OCI-M1 (cell line): Measurements from ENCODE around the gene EYA2.

Source experiments
- DNase-seq: peaks from one replicate; lab custom pipeline; 2025; lab: John Stamatoyannopoulos, UW

Gene EYA2

DNA sequence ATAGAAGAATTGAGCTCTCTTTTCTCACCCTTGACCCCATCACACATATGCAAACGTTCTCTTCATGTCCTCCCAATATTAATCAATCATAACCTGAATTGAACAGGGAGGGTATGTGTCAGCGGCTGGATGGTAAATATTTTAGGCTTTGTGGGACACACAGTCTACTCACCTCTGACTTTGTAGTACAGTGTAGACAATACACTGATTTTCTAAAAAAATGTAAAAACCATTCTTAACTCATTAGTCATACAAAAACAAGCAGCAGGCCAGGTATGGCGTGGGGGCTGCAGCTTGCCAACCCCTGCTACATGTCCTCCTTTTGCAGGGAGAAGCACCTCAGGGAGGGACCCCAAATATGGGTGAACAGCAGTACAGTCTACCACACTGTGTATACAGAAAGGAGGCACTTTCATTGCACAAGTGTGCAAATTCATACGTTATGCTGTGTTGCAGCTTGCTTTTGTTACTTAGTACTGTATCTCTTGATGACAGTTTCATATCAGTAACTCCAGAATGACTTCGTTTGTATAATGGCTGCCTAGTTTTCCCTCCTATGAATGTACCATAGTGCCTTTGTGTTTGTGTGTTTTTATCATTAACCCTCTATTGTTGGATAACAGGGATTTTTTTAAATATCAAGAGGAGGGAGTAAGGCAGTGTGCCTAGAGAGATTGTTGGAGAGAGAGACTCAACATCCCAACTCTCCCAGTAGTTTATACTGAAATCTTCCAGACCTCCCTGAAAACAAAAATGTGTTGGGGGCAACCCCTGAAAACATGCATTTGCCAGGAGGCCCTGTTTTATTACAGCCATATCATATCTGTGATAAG lies 247.5 kb downstream of the EYA2 start:
- no peak for DNase-seq

DNA sequence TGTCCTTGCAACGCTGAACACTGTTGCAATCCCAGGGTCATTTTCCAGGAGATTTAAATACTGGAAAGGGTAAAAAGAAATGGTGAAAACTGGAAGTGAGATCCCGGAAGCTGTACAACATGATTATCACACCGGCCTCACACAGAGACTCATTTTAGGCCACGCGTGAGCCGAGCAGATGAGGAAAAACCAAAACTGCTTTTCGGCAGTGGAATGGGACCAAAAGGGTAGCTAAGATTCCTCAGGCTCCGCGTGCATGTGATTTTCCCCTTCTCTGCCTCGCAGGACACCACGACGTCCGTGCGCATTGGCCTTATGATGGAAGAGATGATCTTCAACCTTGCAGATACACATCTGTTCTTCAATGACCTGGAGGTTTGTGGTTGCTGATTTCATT lies 248.1 kb downstream of the EYA2 start:
- no peak for DNase-seq

DNA sequence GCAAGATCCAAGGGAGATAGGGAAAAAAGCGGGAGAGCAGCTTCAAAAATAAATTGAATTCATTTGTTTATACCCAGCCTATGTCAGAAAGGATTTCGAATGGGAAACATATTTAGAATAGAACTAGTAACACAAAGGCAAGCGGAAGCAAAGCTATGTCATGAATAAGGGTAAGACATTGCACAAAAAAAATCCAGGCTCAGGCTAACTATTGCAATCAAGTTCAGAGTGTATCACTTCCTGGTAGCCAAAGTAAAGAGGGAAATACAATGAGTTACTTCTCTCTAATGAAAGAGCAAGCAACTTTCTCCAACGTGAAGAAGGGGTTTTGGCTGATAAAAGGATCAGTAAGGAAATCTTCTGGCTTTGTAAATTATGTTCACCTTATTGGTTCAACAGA lies 249.0 kb downstream of the EYA2 start:
- DNase-seq: no peak

DNA sequence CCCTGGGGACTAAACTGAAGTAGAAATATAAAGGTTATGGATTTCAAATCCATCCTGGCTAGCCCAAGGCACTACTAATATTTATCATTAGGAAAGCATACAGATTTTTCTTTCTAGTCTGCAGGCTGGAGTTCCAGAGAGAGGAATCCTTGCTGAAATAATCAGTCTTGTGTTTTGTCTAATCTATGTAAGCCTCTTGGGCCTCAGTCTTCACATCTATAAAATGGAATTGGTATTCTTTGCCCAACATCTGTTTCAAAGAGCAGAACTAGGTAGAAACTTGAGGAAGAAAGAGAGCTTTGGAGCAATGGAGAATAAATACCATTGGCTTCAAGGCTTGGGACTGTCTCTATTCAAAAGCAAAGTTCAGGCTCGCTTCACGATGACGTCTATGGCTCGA lies 249.8 kb downstream of the EYA2 start:
- DNase-seq: no peak

DNA sequence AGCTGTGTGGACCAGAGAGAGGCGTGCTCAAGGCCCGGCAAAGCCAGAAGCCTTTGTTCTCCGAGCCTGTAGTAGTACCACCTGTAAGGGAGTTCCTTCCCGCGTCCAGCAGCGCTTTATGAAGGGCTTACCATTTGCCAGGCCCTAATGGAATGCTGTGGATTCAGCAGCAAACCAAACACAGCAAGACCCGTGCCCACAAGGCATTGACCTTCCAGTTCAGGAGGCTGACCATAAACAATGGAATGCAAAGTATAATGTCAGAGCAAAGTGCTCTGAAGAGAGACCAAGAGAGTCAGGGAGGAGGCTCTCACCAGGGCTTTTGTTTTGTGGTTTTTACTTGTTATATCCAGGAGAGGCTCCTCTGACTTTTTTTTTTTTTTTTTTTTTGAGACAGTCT lies 252.0 kb downstream of the EYA2 start:
- DNase-seq: no peak

DNA sequence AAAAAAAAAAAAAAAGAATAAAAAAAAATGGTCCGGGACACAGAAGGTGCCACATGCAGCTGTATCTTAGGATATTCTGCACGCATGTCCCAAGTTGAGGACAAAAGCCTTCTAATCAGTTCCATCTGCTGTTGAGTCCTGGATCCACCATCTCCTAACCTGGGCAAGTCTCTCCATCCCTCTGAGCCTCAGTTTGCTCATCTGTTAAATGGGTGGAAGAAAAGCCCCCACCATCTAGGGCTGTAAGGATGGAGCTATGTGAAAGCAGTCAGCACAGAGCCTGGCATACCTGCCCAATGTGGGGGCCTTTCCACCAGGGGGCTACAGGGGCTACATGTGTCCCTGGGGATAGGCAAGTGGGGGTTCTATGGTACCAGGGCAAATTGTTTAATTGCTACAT lies 253.4 kb downstream of the EYA2 start:
- no peak for DNase-seq

DNA sequence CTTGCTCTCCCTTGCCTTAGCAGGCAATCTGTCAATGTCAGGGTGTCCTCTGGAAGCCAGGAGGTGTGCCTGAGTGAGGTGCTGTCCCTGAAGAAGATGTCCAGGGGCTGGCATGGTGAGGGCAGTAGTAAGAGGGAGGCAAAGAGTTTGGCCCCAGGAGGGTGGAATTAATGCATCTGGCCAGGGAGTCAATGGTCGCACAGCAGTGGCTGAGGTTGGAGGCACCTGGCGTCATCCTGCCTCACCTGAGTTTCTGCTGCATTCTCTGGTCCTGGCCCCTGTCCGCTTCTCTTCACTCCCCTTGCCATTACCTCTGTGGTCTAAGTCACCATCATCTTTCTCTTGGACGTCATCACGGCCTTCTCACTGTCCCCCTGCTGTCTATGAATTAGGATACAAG lies 255.3 kb downstream of the EYA2 start:
- no peak for DNase-seq

DNA sequence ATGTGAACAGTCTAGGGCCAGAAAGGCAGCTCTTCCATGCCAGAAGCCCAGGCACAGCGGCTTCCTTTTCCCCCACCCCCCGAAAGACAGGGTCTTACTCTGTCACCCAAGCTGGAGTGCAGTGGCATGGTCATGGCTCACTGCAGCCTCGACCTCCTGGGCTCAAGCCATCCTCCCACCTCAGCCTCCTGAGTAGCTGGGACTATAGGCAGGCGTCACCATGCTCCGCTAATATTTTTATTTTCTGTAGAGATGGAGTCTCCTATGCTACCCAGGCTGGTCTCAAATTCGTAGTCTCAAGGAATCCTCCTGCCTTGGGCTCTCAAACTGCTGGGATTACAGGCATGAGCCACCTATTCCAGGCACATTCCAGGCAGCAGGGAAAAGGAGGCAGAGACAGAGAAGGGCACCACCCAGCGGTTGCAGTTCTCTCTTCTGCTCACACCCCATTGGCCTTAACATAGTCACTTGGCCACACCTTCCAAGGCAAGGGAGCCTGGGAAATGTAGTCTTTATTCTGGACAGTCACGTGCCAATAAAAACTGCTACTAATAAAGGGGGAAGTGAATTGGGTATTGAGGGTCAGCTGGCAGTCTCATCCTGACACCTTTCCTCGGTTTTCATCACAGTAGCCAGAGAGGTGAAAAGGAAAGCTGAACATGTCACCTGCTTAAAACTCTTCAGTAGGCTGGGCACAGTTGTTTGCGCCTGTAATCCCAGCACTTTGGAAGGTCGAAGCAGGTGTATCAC lies 255.9 kb downstream of the EYA2 start:
- peak; percentile 66 for DNase-seq

DNA sequence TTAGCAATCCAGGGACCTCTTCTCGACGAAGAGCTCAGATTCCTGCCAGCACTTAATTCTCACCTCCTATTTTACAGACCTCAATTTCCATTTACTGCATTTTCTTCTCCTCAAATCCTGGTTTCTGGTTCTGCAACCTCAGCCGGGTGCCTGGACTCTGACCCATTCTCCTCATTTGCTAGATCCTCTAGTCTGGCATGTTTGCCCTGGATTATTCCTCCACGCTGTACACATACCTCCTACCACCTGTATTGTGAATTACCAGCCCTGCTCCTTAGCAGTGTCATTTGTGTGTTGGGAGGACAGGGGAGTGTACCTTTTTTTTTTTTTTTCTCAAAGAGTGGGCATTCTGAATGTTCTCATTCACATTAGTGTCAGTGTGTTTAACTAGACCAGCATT lies 257.4 kb downstream of the EYA2 start:
- no peak for DNase-seq

DNA sequence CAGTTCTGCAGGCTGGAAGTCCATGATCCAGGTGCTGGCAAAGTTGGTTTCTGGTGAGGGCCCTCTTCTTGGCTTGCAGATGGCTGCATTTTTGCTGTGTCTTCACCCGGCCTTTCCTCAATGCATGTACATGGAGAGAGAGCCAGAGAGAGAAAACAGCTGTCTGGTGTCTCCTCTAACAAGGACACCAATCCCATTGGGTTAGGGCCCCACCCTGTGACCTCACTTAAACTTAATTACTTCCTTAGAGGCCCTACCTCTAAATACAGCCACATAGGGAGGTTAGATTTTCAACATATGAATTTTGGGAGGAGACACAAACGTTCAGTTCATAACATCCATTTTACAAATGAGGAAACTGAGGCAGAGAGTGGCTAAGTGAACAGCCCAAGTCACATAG lies 259.4 kb downstream of the EYA2 start:
- no peak for DNase-seq

DNA sequence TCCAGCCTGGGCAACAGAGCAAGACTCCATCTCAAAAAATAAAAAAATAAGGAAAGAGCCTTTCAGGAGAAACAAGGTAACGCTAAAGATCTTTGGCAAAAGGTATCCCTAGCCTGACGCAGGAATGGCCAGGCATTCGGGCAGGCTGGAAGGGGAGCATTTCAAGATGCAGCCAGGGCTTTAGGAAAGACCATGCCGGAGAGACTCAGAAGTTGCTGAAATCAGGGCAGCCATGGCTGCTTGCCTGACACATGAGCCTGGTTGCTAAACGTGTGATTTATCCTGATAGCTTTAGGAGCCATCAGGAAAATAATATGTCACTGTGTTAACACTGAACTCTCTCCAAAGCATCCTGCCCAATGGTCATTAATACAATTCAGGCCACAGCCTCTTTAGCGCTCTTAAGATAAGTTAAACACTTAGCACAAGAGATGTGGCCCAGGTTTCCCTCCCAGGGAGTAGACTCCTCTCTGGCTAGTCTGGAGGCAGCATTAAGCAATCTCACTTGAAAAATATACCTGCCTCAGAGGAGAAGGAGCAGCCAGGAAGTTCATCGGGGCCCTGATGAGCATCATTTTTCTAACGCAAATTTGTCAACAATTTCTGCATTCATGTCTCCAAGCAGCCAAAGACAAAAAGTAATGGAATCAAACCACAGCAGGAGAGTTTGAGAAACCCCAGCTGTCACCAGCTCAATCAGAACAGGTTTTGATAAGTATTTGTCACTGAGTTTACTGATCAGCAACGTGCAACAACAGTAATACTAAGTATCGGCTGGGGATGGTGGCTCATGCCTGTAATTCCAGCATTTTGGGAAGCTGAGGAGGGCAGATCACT lies 261.9 kb downstream of the EYA2 start:
- no peak for DNase-seq

DNA sequence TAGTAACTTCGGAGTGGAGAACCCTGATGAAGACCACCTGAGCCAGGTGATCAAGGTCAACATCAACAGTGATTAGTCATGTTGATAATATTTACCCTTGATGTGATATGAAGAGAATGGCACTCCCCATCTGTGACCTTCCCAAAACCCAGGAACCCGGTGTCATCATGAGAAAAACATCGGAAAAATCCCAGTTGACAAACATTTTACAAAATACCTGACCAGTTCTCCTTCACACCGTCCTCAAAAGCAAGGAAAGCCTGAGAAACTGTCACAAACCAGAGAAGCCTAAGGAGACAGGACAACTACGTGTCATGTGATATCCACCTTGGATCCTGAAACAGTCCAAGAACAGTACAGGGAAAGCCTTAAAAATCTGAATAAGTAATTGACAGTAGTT lies 264.5 kb downstream of the EYA2 start:
- no peak for DNase-seq

DNA sequence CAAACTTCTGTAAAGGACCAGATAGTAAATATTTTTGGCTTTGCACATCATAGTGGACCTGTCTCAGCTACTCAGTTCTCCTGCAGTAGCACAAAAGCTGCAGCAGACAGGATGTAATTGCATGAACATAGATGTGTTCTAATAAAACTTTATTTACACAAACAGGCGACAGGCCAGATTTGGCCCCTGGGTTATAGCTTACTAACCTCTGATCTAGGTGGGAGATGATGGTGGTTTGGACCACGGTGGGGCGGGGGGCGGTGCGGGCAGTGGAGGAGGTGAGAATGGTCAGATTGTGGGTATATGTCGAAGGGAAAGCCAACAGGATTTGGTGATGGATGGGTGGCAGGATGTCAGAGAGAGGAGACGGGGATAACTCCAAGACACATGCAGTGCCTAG lies 265.6 kb downstream of the EYA2 start:
- DNase-seq: no peak

DNA sequence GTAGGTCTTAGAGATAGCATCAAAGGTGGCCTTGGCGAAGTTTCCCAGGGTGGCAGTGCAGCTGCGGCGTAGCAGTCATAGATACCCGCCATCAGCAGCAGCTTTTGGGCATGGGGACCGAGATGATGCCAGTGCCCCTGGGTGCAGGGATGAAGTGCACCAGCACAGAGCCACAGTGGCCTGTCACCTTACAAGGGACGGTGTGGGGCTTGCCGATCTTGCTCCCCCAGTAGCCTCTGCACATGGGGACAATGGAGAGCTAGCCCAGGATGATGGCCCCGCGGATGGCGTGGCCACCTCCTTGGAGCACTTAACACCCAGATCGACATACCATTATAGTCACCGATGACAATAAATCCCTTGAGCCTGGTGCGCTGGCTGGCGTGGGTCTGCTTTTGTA lies 266.3 kb downstream of the EYA2 start:
- DNase-seq: no peak

DNA sequence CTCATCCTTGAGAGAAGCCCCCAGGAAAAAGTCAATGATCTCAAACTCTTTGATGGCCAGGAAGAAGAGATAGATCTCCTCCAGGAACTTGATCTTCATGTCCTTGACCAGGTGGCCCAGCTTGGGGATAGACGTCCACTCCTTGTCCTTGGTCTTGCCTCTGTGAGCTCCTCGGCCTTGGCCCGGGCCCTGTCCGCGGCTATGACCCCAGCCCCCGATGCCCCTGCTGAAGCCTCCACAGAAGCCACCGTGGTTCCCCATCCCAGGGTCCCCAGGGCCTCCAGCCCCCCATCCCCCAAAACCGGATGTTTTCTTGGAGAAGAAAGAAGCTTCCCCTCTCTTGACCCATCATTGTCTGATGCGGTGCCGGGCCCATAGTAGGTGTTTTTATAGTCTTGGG lies 266.8 kb downstream of the EYA2 start:
- DNase-seq: no peak

DNA sequence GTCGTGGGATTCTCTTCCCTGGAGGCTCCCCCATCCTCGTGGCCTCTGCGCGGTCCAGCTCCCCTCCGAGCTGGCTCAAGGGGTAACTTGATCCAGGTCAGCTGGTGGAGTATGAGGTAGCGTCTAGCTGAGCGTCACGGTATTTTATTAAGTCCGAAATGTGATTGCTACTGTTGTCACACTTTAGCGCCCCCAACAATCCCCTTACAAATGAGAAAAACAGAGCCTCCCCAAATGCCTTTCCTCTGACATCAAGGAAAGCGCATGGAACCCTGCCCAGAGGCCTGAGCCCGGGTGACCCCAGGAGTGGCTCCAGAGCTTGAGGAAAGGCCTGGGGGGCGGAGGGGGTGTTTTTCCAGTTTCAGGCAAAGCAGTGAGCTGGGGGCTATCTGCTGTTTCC lies 269.5 kb downstream of the EYA2 start:
- no peak for DNase-seq

DNA sequence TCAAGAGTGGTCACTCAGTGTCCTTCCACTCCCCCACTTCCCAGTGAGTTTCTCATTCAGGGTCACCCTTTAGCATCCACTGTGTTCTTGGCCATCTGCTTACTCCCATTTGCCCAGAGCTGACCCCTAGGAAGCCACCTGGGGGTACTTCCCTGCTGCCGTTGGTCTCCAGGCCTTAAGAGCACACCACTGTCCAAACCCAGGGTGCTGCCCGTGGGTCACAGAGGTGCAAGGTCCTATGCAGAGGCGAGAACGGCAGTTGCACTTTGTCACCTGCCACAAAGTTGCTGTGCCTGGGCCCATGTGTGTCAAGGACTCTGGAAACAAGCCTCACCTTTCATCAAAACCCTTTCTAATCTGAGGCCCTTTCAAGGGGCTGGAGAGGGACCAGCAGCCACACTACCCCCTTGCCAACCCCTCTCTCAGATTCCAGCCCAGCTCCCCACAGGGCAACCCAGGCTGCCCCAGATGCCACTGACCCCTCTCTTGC lies 270.8 kb downstream of the EYA2 start:
- DNase-seq: no peak

DNA sequence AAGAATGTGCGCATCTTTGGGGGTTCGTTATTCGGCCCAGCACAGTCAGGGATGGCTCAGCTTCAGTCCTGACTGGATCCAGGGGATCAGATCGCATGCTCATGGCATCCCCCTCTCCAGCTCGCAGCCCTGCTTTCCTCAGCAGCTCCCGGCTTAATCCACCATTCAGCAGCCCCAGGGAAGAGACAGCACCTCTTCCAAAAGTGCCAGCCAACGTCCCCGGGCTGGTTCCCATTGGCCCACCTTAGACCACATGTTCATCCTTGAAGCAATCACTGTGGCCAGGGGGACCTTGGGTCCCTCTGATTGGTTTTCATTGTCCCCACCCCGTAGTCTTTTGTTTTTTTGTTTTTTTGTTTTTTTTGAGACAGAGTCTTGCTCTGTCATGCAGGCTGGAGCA lies 273.2 kb downstream of the EYA2 start:
- DNase-seq: no peak

DNA sequence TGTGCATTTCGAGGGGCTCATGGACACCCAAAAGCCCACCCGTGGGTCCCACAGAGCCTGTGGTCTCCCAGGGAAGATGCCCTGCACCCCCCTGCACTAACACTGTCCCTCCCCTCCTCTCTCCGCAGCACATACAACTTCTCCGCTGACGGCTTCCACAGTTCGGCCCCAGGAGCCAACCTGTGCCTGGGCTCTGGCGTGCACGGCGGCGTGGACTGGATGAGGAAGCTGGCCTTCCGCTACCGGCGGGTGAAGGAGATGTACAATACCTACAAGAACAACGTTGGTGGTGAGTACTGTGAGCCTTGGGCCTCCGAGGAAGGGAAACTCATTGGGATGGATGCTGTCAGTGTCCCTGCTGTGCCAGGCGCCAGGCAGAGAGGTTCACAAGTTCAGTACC lies 277.9 kb downstream of the EYA2 start:
- DNase-seq: no peak

DNA sequence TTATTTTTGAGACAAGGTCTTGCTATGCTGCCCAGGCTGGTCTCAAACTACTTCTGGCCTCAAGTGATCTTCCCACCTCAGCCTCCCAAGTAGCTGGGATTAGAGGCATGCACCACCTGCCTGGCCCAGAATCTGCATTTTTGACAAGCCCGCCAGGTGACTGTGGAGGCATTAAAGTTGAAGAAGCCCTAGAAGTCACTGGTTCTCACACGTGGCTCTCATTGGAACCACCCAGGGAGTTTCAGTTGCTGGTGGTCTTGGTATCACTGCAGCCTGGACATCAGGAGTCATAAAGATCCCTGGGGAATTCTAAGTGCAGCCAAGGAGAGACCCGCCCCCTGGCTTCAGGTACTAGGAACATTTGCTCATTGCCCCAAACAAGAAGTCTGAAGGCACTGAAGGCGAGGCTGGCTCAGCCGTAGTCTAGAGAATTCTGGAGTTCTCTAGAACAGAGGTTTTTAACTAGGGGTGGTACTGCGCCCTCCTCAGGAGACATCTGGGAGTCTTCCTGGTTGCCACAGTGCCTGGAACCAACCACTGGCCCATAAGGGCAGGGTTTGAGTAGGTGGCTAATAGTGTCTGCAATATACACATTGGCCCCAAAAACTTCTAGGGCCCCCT lies 279.1 kb downstream of the EYA2 start:
- no peak for DNase-seq

DNA sequence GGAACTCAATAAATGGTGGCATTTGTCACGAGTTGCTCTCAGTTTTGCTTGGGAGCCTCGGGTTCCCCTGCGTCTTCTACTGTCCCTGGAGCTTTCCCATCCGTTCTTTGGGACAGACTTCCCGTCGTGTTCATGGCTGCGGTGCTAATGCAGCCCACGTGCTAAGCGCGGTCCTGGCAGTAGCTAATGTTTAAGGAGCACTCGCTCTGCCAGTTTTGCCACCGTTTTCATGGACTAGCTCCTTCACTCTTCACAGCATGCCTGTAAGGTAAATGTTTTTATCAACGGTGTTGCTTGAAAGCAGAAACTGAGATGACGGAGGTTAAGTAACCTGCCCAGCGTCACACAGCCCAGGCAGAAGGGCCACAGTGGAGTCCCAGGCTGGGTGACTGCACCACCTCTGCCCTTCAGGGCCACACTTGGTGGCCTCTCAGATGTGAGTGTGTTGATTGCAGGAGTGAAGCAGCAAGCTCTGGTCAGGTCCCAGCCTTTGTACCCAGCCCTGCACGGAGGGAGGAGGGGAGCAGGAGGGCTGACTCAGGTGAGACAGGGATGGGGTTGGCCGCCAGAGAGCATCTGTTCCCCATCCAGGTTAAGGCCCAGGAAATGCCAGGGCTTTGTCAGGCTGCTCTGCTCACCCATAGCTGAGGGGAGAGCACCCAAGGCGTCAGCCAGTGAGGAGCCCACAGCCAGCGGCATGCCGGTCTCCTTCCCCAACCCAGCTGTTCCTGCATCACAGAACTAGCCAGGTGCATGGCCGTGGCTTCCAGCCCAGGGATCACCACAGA lies 280.0 kb downstream of the EYA2 start:
- DNase-seq: no peak
